ENCODE measurements around the gene POPDC3.
"Not testable (repeated sequence)": the region's sequence is repeated elsewhere in the genome, so short reads cannot be mapped to it uniquely, and the experiment has no call there.

Gene POPDC3

DNA sequence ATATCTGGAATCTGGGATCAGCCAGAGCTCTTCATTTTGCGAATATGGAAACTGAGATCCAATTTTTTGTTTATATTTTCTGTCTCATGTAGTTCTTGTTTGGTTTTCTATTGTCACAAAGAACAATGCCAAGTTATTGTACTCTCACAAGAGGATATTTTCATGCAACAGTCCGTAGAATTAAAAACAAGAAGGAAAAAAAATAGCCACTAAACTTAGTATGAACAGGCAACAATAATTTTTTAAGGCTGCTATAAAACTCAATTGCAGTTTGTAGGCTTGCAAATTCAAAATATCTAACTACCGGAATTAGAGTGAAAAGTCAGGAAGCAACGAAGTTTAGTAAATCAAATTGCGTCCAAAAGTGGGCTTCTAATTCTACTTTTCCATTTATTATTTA lies 1.2 kb downstream of the POPDC3 start:
- POLR2A ChIA-PET, result no interaction called here
- no peak for TF ChIP-seq CTCF (IDR thresholded peaks at IDR 0.05; ENCODE audit: control extremely low read depth, extremely low read depth, low read depth, missing control alignments)
- CTCF ChIA-PET, result no interaction called here
- DNase-seq (ENCODE audit: extremely low spot score), result no peak

DNA sequence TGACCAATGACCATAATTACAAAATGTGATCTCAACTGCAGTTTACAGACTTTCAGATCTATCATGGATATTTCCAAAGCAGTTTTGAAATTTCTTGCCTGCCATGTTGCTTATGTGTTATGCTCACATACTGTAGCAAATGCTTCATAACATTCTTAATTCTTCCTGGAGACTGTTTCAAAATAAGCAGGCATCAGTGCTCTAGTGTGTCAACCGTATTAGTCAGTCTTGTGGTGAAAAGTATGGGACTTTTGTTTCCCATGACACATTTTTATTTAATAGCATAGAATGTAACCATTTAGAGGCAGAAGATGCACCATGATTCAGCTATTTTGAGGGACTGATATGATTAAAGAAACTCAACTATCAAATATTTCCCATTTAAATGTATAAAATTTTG lies 1.7 kb downstream of the POPDC3 start:
- POLR2A ChIA-PET, result no interaction called here
- CTCF ChIA-PET, result no interaction called here
- no peak for DNase-seq (ENCODE audit: extremely low spot score)
- no peak for TF ChIP-seq CTCF (IDR thresholded peaks at IDR 0.05; ENCODE audit: control extremely low read depth, extremely low read depth, low read depth, missing control alignments)

DNA sequence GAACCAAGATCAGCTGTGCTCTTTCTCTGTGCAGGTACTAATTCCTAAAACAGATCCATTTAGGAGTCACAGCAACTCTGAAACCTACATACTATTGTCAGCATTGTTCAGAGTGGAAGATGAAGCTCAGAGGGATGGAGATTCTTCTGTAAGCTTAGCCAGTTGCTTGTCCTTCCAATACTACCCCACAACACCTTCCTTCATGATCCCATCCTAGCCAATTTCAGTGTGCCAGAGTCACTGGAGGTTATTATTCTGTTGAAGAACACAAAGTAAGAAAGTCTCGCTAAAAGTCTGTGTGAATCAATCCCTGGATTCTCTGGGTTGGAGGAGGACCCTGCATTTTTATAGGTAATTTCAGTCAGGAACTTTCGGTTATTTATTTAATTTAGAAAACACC lies 2.3 kb downstream of the POPDC3 start:
- no peak for DNase-seq (ENCODE audit: extremely low spot score)
- TF ChIP-seq CTCF (IDR thresholded peaks at IDR 0.05; ENCODE audit: control extremely low read depth, extremely low read depth, low read depth, missing control alignments), result no peak
- ChIA-PET POLR2A (no interaction called here), CTCF (no interaction called here)

DNA sequence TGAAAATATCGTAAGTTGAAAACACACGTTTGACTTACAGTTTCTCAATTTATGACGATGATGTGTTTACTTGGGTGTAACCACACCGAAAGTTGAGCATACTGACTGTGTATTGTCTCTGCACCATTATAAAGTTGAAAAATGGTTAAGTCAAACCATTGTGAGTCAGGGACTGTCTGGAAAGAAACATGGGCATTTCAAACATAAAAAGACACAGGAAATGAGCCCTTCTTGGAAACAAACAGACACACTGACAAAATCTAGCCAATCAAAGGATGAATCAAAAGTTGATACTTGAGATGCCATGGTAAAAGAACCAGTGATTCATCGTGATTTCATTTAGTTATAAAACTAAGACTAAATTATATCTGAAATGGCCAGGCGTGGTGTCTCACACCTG lies 5.3 kb downstream of the POPDC3 start:
- ChIA-PET CTCF (no interaction called here), POLR2A (no interaction called here)
- no peak for DNase-seq (ENCODE audit: extremely low spot score)
- TF ChIP-seq CTCF (IDR thresholded peaks at IDR 0.05; ENCODE audit: control extremely low read depth, extremely low read depth, low read depth, missing control alignments), result no peak

GRCh38 chr6:105172515-105172914 lies 7.3 kb downstream of the POPDC3 start:
- DNase-seq (ENCODE audit: extremely low spot score); POLR2A ChIA-PET; CTCF ChIA-PET: not testable (repeated sequence)

DNA sequence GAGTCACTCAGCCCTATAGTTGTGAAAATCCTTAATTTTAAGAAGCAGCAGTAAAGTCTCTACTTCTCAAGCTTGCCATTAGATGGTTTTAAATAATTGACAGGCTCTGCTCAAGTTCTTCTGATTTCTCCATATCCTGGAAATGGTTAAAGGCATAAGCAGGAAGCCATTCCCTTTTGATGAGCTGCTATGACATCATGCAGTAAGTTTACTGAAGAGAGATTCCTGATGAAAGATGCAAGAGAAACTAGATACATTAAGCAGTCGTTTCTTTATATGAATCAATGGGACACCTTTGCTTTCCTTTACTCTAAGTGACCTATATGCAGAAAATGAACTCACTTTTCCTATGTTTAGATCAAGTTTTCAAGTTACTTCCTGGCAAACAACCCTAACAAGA lies 9.8 kb downstream of the POPDC3 start:
- ChIA-PET CTCF (no interaction called here), POLR2A (no interaction called here)
- no peak for DNase-seq (ENCODE audit: extremely low spot score)
- no peak for TF ChIP-seq CTCF (IDR thresholded peaks at IDR 0.05; ENCODE audit: control extremely low read depth, extremely low read depth, low read depth, missing control alignments)

GRCh38 chr6:105167914-105168313 lies 11.9 kb downstream of the POPDC3 start:
- no peak for DNase-seq (ENCODE audit: extremely low spot score)
- ChIA-PET CTCF (no interaction called here), POLR2A (no interaction called here)
- TF ChIP-seq CTCF (IDR thresholded peaks at IDR 0.05; ENCODE audit: control extremely low read depth, extremely low read depth, low read depth, missing control alignments), result no peak

Measured in GM10248 (cell line).